Ovary (tissue), 3 donors: ENCODE results near the gene EFTUD2.
"Not testable (repeated sequence)": the region's sequence is repeated elsewhere in the genome, so short reads cannot be mapped to it uniquely, and the experiment has no call there.

Experiments used
- EP300 ChIP-seq: sonication (generic); formaldehyde crosslinking; IDR thresholded peaks from one replicate; pipeline ENCODE4 v1.6.1; 2017; ENCODE audit warnings: antibody characterized with exemption
- POLR2A ChIP-seq: fragments of 450-650 bp; IDR thresholded peaks from one replicate; pipeline ENCODE4 v1.6.1; 2017; ENCODE audit warnings: antibody characterized with exemption, mild to moderate bottlenecking, moderate library complexity
- TF ChIP-seq, protein P1 (sequence below), 3 donors: fragments of 450-650 bp in 2 of 3; fragments of 200-600 bp in 1 of 3; IDR thresholded peaks; one replicate each; pipeline versions ENCODE4 v1.5.1 to v1.8.0; 2016 to 2022; ENCODE audit warnings: antibody characterized with exemption in 3 of 3, mild to moderate bottlenecking in 1 of 3
- donor health status: DM: no; HTN: no; CAD: no.

- TF ChIP-seq, protein P1, sequence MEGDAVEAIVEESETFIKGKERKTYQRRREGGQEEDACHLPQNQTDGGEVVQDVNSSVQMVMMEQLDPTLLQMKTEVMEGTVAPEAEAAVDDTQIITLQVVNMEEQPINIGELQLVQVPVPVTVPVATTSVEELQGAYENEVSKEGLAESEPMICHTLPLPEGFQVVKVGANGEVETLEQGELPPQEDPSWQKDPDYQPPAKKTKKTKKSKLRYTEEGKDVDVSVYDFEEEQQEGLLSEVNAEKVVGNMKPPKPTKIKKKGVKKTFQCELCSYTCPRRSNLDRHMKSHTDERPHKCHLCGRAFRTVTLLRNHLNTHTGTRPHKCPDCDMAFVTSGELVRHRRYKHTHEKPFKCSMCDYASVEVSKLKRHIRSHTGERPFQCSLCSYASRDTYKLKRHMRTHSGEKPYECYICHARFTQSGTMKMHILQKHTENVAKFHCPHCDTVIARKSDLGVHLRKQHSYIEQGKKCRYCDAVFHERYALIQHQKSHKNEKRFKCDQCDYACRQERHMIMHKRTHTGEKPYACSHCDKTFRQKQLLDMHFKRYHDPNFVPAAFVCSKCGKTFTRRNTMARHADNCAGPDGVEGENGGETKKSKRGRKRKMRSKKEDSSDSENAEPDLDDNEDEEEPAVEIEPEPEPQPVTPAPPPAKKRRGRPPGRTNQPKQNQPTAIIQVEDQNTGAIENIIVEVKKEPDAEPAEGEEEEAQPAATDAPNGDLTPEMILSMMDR (IDR thresholded peaks at IDR 0.05): not testable (repeated sequence)
- not testable (repeated sequence) for TF ChIP-seq POLR2A, EP300
Measured at GRCh38 chr17:44825236-44825635, 74.0 kb downstream of the EFTUD2 start.
